DMS53 treated with DMSO at 0.1 percent for 48 hours (cell line): Measurements from ENCODE around the gene MTRR.
"Not testable (repeated sequence)": the region's sequence is repeated elsewhere in the genome, so short reads cannot be mapped to it uniquely, and the experiment has no call there.

Experiments used
- DNase-seq: peaks from one replicate; lab custom pipeline; 2025; ENCODE audit not compliant: unreplicated experiment; lab: John Stamatoyannopoulos, UW

MTRR gene

DNA sequence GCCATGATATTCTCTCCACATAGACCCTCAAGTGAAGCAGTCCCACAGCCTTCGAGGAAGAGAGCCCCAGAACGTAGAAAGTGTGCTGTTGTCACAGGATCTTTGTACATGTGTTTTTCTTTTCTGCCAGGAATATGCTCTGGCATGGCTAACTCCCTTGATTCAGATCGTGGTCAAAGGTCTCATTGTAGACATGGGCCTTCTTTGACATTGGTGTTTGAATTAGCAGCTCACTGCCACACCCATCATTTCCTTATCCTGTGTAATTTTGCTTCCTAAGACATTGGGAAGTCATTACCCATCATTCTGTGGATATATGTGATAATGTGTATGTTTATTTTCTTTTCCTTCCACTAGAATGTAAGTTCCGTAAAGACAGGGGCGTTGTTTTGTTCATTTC lies 25.5 kb downstream of the MTRR start:
- no peak for DNase-seq

DNA sequence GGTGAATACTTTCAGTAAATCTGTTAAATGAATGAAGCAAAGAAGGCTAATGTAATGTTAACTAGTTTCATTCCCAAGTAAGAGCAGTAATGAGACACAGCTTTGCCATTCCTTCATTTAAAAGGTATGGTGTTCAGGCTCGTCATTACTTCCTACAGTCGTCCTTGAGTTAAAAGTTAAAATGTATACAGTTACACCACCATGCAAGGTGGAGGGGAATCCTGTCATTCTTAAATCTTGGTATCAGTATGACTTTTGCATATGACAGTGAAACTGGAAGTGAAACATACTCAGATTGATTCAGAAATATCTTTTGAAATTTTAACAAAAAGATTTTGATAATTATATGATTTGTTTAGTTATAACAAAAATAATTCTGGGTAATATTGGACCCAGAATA lies 25.9 kb downstream of the MTRR start:
- no peak for DNase-seq

DNA sequence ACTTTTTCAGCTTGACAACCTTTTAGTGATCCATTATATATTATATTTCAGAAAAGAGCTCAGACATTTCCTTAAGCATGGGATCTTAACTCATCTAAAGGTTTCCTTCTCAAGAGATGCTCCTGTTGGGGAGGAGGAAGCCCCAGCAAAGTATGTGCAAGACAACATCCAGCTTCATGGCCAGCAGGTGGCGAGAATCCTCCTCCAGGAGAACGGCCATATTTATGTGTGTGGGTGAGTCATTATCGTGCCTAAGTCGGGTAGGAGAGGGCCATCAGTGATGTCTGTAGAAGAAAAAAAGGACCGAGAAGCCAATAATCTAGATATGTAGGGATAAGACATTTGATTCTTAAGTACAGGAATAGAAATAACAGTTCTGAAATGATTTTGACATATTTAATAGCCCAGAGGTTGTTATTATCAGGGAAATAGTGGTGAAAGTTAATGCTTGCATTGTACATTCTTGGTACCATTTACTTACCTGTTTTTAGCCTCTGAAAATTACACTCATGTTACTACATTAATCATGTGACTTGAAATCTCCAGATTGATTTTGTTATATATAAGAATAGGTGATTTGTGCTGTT lies 28.2 kb downstream of the MTRR start:
- DNase-seq, result peak; percentile 20

DNA sequence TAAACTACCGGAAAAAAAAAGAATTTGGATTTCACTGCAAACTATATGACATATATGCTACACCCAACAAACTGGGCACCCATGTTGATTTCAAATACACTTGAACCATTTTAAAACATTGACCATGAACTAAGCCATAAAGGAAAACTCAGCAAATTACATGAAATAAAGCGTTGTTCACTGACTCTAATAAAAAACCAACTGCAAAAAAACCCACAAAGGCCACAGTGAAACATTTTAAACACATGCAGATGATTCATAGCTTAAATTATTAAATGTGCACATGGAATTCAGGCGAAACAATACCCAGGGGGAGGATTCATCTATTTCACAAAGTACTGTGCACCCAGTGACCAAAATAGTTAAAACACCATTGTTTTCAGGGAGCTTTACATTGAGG lies 33.3 kb downstream of the MTRR start:
- DNase-seq, result no peak

DNA sequence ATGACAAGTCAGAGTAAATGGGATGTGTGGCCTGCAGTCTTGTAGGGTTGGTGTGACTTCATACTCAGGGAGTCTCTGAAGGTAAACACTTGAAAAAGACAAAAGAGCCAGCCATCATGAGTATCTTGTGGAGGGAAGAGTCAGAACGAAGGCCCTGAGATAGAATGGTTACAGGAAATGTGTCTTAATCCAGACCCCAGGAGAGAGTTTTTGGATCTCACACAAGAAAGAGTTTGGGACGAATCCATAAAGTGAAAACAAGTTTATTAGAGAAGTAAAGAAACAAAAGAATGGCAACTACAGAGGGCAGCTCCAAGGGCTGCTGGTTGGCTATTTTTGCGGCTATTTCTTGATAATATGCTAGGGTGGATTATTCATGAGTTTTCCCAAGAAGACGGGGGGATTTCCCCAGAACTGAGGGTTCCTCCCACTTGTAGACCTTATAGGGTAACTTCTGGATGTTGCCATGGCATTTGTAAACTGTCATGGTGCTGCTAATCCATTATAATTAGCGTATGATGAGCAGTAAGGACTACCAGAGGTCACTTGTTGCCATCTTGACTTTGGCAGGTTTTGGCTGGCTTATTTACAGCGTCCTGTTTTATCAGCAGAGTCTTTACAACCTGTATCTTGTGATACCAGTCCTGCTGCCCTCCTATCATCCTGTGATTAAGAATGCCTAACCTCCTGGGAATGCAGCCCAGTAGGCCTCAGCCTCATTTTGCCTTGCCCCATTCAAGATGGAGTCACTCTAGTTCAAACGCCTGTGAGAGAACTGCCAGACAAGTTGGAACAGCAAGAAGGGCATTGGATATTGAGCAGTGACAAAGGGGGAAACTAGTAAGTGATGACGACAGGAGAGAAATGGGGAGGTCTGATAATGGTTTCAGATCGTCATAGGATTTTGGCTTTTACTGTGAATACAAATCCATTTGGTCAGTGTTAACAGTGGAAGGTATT lies 34.0 kb downstream of the MTRR start:
- no peak for DNase-seq

DNA sequence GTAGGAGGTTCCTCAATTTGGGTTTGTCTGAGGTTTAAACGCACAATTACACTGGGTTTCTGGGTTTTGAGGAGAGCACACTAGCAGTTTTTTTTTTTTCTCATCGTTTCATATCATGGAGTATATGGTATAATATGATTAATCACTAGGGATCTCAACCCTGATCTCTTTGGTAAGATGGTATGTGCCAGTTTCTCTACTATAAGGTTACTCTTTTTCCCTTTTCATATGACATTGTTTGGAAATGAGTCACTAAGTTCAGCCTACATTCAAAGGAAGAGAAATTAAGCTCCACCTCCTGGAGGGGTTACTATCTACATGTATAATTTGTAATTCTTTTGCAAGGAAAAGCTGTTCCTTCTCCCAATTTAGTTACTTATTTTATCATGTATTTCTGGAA lies 35.2 kb downstream of the MTRR start:
- no peak for DNase-seq

DNA sequence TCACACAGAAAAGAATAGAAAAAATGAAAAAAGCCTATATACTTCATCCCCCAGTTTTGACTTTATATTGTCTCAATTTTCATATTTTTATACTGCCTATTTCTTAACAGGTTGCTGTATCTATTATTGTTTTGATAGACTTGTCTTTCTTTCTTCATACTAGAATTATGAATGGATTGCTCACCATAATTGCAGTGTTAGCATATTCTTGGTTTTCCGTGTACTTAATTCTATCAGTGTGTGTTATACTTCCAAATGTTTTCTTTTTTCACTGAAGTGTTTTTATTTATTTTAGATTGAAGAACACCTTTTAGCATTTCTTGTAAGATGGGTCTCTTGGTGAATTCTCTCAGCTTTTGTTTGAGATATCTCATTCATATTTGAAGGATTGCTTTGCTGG lies 38.7 kb downstream of the MTRR start:
- DNase-seq, result no peak

DNA sequence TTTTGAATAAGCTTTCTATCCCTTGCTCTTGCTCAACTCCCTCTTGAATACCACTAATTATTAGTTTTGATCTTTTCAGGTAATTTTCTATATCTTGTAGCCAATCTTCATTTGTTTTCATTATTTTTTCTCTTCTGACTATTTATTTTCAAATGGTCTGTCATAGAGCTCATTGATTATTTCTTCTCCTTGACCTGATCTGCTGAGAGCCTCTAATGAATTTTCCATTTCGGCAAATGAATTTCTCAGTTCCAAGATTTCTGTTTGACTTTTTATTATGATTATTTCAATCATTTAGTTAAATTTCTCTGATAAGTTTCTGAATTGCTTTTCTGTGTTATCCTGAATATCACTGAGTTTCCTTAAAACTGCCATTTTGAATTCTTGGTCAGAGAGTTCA lies 39.4 kb downstream of the MTRR start:
- DNase-seq, result no peak

DNA sequence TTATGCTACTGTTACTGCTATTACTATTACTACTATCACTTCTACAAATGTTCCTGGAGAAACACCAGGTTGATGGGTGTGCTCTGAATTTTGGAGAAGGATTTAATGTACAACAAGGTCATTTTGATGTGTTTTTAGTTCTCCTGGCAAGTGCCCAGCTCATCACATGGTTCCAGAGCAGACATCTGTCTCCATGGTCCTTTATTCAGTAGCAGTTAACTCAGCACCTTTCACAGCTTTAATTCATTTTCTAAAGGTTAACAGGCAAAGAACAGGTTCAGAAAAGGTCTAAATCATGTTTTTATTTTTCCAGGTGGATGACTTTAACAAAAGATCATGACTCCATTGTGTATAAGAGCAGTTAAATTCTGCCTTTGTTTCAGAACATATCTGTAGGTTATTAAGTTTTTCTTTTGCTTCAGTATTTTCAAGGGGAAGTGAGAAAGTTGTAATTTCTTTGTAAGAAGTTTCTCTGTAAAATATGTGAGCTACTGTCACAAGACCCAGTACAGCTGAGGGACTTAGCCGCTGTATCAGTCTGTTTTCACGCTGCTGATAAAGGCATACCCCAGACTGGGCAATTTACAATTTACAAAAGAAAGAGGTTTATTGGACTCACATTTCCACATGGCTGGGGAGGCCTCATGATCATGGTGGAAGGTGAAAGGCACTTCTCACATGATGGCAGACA lies 41.9 kb downstream of the MTRR start:
- no peak for DNase-seq

DNA sequence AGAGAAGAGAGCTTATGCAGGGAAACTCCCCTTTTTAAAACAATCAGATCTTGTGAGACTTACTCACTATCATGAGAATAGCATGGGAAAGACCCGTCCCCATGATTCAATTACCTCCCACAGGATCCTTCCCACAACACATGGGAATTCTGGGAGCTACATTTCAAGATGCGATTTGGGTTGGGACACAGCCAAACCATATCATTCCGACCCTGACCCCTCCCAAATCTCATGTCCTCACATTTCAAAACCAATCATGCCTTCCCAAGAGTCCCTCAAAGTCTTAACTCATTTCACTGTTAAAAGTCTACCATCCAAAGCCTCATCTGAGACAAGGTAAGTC lies 42.5 kb downstream of the MTRR start:
- not testable (repeated sequence) for DNase-seq

DNA sequence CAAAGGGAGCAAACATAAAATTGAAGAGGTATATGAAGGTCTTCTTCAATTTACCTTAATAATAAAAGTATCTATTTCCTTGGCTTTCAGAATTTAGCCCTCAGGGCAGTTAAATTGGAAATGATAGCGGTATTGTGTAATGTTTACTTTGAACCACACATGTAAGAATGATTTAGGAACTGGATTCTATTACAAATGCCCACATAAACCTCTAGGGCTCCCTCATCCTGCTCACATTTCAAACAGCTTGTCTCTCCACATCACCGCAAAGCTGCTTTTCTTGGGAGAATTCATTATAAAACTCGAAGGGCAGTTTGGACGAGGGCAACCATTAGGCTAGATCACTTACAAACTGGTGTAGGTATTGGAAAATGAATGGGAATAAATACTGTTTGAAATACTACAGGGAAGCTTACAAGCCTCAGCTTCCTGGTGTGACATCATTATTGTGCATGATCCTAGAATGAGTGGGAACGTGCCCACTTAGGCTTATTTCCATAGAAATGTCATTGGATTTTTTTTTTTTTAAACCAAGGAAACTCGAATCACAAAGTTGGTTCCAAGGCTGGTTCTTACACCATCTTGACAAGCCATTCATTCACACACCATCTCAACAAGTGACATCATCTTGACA lies 47.3 kb downstream of the MTRR start:
- DNase-seq, result no peak

DNA sequence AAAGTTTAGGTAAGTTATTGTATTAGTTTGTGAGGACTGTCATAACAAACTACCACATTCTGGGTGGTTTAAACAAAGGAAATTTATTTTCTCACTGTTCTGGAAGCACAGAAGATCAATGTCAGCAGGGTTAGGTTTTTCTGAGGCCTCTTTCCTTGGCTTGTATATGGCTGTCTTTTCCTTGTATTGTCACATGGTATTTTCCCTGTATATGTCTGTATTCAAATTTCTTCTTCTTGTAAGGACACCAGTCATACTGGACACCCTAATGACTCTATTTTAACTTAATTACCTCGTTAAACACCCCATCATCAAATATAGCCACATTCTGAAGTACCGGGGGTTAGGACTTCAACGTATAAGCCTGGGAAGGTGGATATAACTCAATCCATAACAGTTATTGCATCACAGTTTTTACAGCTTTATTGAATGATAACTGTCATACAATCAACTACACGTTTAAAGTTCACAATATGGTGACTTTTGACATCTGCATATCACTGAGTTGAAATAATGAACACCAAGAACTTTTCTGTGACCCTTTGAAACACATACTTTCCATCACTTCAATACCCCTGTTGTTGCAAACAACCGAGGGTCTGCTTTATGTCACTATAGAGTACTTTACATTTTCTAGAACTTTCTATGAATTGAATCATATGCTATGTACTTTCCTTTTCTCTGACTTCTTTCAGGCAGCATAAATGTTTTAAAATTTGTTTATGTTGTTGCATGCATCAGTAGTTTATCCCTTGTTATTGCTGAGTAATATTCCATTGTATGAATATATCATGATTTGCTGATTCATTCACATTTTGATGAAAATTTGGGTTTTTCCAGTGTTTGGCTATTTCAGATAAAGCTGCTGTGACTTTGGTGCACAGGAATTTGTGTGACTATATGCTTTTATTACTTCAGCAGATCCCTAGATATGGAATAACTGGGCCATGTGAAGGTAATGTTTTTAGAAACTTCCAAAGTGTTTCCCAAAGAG lies 48.5 kb downstream of the MTRR start:
- no peak for DNase-seq

DNA sequence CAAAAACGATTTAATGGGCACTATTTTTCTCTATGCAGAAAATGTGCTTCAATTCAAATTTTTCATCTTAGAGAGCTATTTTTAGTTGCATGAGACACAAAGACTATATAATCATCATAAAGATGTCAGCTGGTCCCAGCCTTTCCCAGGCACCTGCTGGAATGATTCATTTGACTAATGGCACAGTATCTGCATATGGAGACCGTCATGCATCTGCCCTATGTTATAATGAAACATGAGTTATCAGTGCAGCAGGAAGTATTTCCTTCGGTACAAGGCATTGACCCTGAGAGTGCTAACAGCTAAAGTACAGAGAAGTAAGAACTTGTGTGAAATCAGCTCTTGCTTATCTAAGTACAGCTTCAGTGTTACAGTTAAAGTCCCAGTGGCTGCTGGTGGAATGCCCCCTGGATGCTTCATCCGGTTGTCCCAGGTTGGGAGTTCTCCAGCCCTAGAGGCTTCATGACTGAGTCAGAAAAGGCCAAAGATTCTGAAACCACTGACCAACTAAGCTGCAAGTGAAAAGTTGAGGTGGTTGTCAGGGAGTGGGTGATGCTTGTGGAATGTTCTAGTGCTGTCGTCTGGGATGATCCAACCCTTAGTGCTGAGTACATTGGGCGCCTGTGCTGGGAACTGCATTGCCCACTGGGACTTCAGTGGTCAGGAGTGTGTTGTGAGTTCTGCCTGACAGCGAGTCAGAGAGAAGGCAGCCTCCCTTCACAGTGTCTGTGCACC lies 57.2 kb downstream of the MTRR start:
- DNase-seq, result no peak

DNA sequence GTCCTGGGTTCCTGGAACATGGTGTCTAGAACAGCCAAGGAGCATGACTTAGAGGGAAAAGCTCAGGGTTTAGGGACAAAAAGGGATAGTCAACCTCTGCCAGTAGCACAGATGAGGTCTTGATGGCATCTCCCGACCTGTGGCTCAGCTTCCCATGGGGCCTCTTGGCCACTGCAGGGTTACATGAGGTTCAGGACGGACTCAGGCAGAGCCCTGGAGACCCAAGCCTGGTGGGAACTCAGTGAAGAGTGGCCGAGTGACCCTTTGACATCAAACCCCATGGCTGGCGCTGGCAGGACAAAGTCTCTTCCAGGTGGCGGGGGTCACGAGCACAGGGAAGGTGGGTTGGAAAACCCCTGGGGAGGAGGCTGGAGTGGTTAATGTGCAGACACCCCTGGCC lies 57.8 kb downstream of the MTRR start:
- DNase-seq, result no peak

DNA sequence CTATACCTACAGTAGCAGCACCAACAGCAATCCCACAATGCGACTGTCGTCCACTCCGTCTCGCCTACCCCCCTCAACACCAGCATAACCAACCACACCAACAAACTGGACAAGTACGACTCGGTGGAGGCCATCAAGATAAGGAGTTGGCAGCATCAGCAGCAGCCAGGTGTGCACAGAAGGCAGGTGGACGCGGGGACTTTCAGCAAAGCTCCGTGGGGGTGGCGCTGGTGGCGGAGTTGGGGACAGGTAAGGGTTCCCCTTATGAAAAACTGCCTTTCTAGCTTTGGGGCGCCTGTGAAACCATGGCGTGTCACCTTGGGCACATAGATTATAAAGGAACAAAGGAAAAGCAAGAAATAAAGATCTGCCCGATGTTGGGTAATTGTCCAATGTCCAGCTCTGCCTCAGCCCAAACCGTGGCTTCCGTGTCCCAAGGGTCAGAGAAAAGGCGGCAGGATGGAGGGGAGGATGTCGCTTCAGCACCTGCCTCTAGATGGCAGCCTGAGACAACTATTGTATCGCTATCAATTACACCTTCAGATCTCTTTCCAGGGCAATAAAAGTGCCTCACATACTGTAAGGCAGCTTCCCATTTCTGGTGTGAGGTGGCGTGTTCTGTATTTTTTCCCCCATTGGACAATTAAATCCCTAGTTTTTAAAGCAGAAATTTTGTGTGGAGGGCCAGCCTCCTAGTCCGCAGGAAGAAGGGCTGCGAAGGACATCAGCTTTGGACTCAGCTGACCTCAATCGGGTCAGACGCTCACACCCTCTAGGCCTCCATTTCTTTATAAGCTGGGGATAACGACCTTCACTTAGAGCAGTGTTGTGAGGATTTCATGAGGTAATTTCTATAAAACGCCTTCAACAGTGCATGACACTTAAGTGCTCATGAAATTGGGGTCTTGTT lies 58.8 kb downstream of the MTRR start:
- DNase-seq, result peak; percentile 66

DNA sequence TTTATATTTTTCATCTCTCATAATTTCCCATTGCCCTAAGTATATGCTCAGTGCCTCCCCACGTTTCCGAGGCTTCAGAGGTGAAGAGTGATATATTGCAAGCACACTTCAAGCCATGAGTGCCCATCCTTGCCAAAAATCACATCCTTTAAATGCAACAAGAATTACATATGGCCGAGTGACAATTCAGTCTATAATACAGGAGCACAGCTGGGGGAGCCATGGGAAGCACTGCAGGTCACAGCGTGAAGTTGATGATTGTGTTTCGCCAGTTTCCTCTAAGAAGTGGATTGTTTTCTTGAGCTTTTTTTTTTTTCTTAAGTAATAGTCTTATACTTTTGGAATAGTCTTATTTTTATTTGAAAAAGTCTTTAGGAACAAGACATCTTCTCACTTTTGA lies 61.1 kb downstream of the MTRR start:
- no peak for DNase-seq

DNA sequence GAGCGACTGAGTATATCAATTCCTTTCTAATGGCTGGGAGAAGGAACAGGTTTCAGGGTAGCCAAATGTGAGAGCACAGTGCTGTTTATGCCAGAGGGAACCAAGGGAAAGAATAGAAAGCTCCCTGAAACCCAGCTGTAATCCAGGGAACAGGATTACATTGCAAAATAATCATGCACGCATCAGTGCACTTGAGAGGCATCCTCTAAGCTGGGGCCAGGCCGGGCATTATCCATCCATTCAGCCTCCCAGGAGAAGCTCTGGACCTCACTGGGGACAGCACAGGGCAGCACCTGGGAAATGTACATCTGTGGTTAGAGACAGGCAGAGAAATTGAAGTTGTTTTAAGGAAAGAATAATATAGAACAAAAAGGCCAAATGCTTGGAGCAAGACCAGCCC lies 72.7 kb downstream of the MTRR start:
- no peak for DNase-seq

DNA sequence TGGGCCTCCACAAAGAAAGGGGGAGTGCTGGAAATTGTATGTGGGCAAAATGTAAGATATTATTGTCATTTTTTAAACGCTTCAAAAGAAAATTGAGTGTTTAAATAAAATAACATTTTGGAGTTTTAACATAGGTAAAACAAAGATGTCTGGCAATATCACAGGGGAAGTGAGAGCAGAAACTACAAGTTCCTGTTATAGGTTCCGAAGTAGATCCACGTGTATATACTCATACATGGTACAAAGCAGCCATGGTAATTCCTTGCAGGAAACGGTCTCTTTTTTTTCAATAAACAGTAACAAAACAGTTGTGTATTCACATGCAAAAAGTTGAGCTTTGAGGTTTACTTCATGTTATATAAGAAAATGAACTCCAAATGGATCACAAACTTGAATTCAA lies 78.4 kb downstream of the MTRR start:
- DNase-seq, result no peak
